K562 (cell line): ENCODE results near the gene GALE. TPM values are rescaled to one million over a fixed set of nuclear protein-coding genes. Genes with fewer than 3 reads are reported as not detected.

Experiments
- ARNT ChIP-seq, 2 experiments: fragments of 450-650 bp; IDR thresholded peaks; 2 replicates each; pipeline ENCODE4 v1.6.1; 2016; ENCODE audit warnings: mild to moderate bottlenecking in 1 of 2
- C11orf30 ChIP-seq: fragments of 450-650 bp; IDR thresholded peaks from 2 replicates; pipeline ENCODE4 v1.6.1; 2016; ENCODE audit warnings: low read depth, mild to moderate bottlenecking
- ESRRB ChIP-seq: fragments of 250-450 bp; sonication (Bioruptor Pico); IDR thresholded peaks from 2 replicates; pipeline ENCODE4 v1.5.0; 2020; ENCODE audit warnings: mild to moderate bottlenecking, moderate library complexity, borderline replicate concordance
- ETV5 ChIP-seq: sonication (generic); formaldehyde crosslinking; IDR thresholded peaks from 2 replicates; pipeline ENCODE4 v1.4.0; 2020; ENCODE audit warnings: low read depth, mild to moderate bottlenecking, missing genetic modification reagents
- FOXA1 ChIP-seq: fragments of 450-650 bp; IDR thresholded peaks from 2 replicates; pipeline ENCODE4 v1.6.1; 2016; ENCODE audit warnings: mild to moderate bottlenecking, borderline replicate concordance
- GABPB1 ChIP-seq: sonication (generic); formaldehyde crosslinking; IDR thresholded peaks from 2 replicates; pipeline ENCODE4 v1.8.0; 2022; ENCODE audit warnings: mild to moderate bottlenecking, missing genetic modification reagents
- MAZ ChIP-seq, 2 experiments: fragments of 450-650 bp in 1 of 2; sonication (generic) in 1 of 2; formaldehyde crosslinking; IDR thresholded peaks in 1 of 2; conservative IDR thresholded peaks in 1 of 2; 2 replicates each; pipeline versions ENCODE4 v1.4.0 to v1.5.0; 2020; ENCODE audit warnings: mild to moderate bottlenecking in 1 of 2, missing genetic modification reagents in 1 of 2
- NFIC ChIP-seq: fragments of 450-650 bp; IDR thresholded peaks from 2 replicates; pipeline ENCODE4 v1.6.1; 2017; ENCODE audit warnings: mild to moderate bottlenecking, inconsistent platforms
- POLR2AphosphoS2 ChIP-seq: IDR thresholded peaks from 2 replicates; pipeline ENCODE4 v1.6.1; 2012; ENCODE audit warnings: low read length, improper control_type of control experiment
- POLR2G ChIP-seq: fragments of 200-400 bp; formaldehyde crosslinking; IDR thresholded peaks from 2 replicates; pipeline ENCODE4 v1.6.1; 2017; ENCODE audit warnings: low read depth, mild to moderate bottlenecking, antibody characterized with exemption, low read length, moderate library complexity
- RBM22 ChIP-seq: fragments of 200-400 bp; formaldehyde crosslinking; IDR thresholded peaks from 2 replicates; pipeline ENCODE4 v1.6.1; 2018; ENCODE audit warnings: low read length, low read depth; ENCODE audit not compliant: poor library complexity, severe bottlenecking
- TAF1 ChIP-seq: IDR thresholded peaks from 2 replicates; pipeline ENCODE4 v1.6.1; 2011; ENCODE audit warnings: mild to moderate bottlenecking, low read length, moderate library complexity; ENCODE audit not compliant: insufficient read depth, control insufficient read depth, severe bottlenecking; ENCODE audit errors: extremely low read depth
- TRIM28 ChIP-seq: fragments of 450-650 bp; IDR thresholded peaks from 2 replicates; pipeline ENCODE4 v1.6.1; 2017
- ZBTB12 ChIP-seq: fragments of 250-450 bp; sonication (Bioruptor Pico); IDR thresholded peaks from 2 replicates; pipeline ENCODE4 v1.4.0; 2020
- ZNF263 ChIP-seq: sonication (generic); formaldehyde crosslinking; IDR thresholded peaks from 2 replicates; pipeline ENCODE4 v1.8.0; 2022; ENCODE audit warnings: mild to moderate bottlenecking, missing genetic modification reagents, borderline replicate concordance
- ZNF512 ChIP-seq: IDR thresholded peaks from 2 replicates; pipeline ENCODE4 v1.6.1; 2016; ENCODE audit warnings: missing genetic modification characterization, missing compliant biosample characterization
- ZNF584 ChIP-seq: fragments of 200-800 bp; sonication (Bioruptor generic); IDR thresholded peaks from 2 replicates; pipeline ENCODE4 v1.6.1; 2016; ENCODE audit warnings: low read depth, mild to moderate bottlenecking, missing genetic modification characterization, missing compliant biosample characterization
- polyA plus RNA-seq, 8 experiments: library from polyadenylated mRNA; depleted of rRNA in 4 of 8; stranded (reverse) in 5 of 8; unstranded in 3 of 8; fragments of >200 nt; fragmentation: Nextera tagmentation in 2 of 8; fragmentation: Illumina TruSeq in 1 of 8; extraction: Ambion mirVana in 2 of 8; extraction: Trizol in 1 of 8; gene quantifications; 2 replicates each; pipeline versions ENCODE4 v1.2.1 to v1.2.3, GENCODE V29; 2011 to 2014; ENCODE audit warnings: inconsistent platforms in 1 of 8, missing spikeins in 1 of 8
- total RNA-seq, 7 experiments: library from RNA; depleted of rRNA in 6 of 7; stranded (reverse); fragments of >200 nt in 6 of 7; fragmentation: Illumina TruSeq in 2 of 7; extraction: Trizol in 2 of 7; gene quantifications; 2 replicates each; pipeline versions ENCODE4 v1.2.1 to v1.2.3, GENCODE V29; 2011 to 2021; ENCODE audit warnings: low replicate concordance in 1 of 7
- TF ChIP-seq, protein P1 (sequence below): sonication (generic); formaldehyde crosslinking; IDR thresholded peaks from 2 replicates; pipeline ENCODE4 v1.8.1; 2022; ENCODE audit warnings: missing genetic modification reagents
- TF ChIP-seq, protein P2 (sequence below): fragments of 450-650 bp; IDR thresholded peaks from 2 replicates; pipeline ENCODE4 v1.6.1; 2016
- TF ChIP-seq, protein P3 (sequence below): IDR thresholded peaks from 2 replicates; pipeline ENCODE4 v1.6.1; 2014; ENCODE audit warnings: antibody characterized with exemption

The GALE gene
- total and polyA plus RNA-seq, 9 of the 15 experiments (the other 6 are each of a cell fraction or from before 2014, with no cell fraction given) = 8.4 to 139 (median 88.3) TPM

DNA sequence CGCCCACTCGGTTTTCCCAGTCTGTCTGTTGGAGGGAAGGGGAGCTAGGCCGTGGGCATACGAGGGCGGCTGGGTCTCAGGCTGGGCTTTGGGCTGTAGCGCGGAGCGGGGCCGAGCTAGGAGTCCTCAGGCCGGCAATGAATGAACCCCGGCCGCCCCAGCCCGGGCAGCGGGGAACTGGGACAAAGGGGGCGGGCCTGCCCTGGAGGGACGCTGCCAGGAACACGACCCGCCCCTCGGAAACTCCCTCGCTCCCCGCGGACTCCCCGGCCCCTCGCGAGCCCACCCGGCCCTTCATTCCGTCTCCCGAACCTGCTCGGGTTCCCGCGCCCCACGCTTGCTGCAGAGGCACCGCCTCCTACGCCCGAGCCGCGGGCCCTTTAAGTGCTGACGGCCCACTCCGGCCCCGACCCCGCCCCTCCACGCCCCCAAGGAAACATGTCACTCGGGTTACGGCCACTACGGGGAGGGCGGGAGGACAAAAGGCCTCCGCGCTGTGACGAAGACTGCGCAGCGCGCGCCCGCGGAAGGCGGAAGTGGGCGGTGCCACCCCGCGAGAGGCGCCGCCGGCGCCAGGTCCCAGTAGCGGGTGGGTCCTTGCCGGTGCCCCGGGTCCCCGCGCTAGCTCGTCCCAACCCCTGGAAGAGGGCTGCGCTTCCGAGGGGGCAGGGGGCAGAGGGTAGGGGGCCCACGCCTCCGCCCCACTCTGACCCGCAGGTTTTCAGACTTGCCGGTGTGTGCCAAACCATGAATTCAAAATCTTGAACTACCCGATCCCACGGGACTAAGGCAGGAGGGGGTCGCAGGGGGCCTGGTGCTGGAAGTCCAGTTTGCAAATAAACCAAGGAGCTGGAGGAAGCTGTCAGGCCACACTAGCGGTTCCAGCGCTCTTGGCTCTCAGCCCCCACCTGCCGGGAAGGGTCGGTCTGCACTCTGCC is at the start of gene GALE (continued):
- TF ChIP-seq, protein P1, sequence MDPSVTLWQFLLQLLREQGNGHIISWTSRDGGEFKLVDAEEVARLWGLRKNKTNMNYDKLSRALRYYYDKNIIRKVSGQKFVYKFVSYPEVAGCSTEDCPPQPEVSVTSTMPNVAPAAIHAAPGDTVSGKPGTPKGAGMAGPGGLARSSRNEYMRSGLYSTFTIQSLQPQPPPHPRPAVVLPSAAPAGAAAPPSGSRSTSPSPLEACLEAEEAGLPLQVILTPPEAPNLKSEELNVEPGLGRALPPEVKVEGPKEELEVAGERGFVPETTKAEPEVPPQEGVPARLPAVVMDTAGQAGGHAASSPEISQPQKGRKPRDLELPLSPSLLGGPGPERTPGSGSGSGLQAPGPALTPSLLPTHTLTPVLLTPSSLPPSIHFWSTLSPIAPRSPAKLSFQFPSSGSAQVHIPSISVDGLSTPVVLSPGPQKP = no peak
- TF ChIP-seq ZNF584 (CRISPR knock-in tag) = 0 out of 2 replicates have a peak, but pooled peaks have one; percentile 45
- peak; percentile 91 for TF ChIP-seq POLR2G
- peak; percentile 90 for TF ChIP-seq ETV5 (CRISPR knock-in tag)
- TF ChIP-seq TAF1 = peak; percentile 78
- TF ChIP-seq ARNT (IDR thresholded peaks at IDR 0.05) = no peak
- TF ChIP-seq, protein P2, sequence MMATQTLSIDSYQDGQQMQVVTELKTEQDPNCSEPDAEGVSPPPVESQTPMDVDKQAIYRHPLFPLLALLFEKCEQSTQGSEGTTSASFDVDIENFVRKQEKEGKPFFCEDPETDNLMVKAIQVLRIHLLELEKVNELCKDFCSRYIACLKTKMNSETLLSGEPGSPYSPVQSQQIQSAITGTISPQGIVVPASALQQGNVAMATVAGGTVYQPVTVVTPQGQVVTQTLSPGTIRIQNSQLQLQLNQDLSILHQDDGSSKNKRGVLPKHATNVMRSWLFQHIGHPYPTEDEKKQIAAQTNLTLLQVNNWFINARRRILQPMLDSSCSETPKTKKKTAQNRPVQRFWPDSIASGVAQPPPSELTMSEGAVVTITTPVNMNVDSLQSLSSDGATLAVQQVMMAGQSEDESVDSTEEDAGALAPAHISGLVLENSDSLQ = peak; percentile 84
- no peak for TF ChIP-seq TRIM28
- peak; percentile 46 for TF ChIP-seq NFIC
- TF ChIP-seq FOXA1 = no peak
- TF ChIP-seq POLR2AphosphoS2 = peak; percentile 89; the same call in 1 of the 2 replicates
- TF ChIP-seq C11orf30 = peak; percentile 46
- TF ChIP-seq ESRRB = no peak
- TF ChIP-seq ZBTB12 (CRISPR knock-in tag) = peak; percentile 82
- peak; percentile 88 for TF ChIP-seq GABPB1 (CRISPR knock-in tag)
- TF ChIP-seq, protein P3, sequence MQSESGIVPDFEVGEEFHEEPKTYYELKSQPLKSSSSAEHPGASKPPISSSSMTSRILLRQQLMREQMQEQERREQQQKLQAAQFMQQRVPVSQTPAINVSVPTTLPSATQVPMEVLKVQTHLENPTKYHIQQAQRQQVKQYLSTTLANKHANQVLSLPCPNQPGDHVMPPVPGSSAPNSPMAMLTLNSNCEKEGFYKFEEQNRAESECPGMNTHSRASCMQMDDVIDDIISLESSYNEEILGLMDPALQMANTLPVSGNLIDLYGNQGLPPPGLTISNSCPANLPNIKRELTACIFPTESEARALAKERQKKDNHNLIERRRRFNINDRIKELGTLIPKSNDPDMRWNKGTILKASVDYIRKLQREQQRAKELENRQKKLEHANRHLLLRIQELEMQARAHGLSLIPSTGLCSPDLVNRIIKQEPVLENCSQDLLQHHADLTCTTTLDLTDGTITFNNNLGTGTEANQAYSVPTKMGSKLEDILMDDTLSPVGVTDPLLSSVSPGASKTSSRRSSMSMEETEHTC = no peak
- TF ChIP-seq MAZ (CRISPR knock-in tag; conservative IDR thresholded peaks at IDR 0.05 in 1 of 2, IDR thresholded peaks at IDR 0.05 in 1 of 2) = peak; percentile 79 to 80; a peak in 3 of 4 replicates
- peak; percentile 62 for TF ChIP-seq ZNF263 (CRISPR knock-in tag)
- TF ChIP-seq ZNF512 (tag) = no peak
- TF ChIP-seq RBM22 = peak; percentile 32
